ENCODE results near the gene PCBP4.
"Not testable (repeated sequence)": the region's sequence is repeated elsewhere in the genome, so short reads cannot be mapped to it uniquely, and the experiment has no call there.

- TF ChIP-seq CTCF, EZH2 (IDR thresholded peaks at IDR 0.05): not testable (repeated sequence)
Observed at GRCh38 chr3:51993657-51994056, 26.4 kb upstream of the PCBP4 start.

Data from neural progenitor cell (in vitro differentiated cells).